Trophoblast cell (in vitro differentiated cells and primary cell): ENCODE data around the gene MLST8.

Source experiments
- DNase-seq, 2 donors: peaks; one replicate each; pipeline ENCODE4 v3.0.0-alpha.2; 2016
- H2AFZ ChIP-seq: 2 replicates; pipeline ENCODE4 v1.6.1; 2013; ENCODE audit warnings: low read length, moderate library complexity, mild to moderate bottlenecking; ENCODE audit not compliant: insufficient read depth, poor library complexity
- H2AK5ac ChIP-seq: 2 replicates; pipeline ENCODE4 v1.6.1; 2013; ENCODE audit warnings: mild to moderate bottlenecking, low read length
- H2BK120ac ChIP-seq: 2 replicates; pipeline ENCODE4 v1.6.1; 2013; ENCODE audit warnings: low read length, mild to moderate bottlenecking, moderate library complexity; ENCODE audit not compliant: insufficient read depth, poor library complexity
- H2BK12ac ChIP-seq: 2 replicates; pipeline ENCODE4 v1.6.1; 2013; ENCODE audit warnings: mild to moderate bottlenecking, low read length, moderate library complexity
- H2BK5ac ChIP-seq: 2 replicates; pipeline ENCODE4 v1.6.1; 2013; ENCODE audit warnings: low read length, low read depth, moderate library complexity, mild to moderate bottlenecking; ENCODE audit not compliant: poor library complexity
- H3K14ac ChIP-seq: 2 replicates; pipeline ENCODE4 v1.6.1; 2013; ENCODE audit warnings: mild to moderate bottlenecking, low read length
- H3K18ac ChIP-seq: 2 replicates; pipeline ENCODE4 v1.6.1; 2013; ENCODE audit warnings: mild to moderate bottlenecking, low read length
- H3K23ac ChIP-seq: 2 replicates; pipeline ENCODE4 v1.6.1; 2013; ENCODE audit warnings: low read length
- H3K27ac ChIP-seq: 2 replicates; pipeline ENCODE4 v1.5.1; 2013; ENCODE audit warnings: low read depth, mild to moderate bottlenecking, inconsistent platforms, low read length, moderate library complexity
- H3K27me3 ChIP-seq: 2 replicates; pipeline ENCODE4 v1.6.1; 2013; ENCODE audit warnings: inconsistent platforms, mild to moderate bottlenecking, low read length, moderate library complexity; ENCODE audit not compliant: insufficient read depth
- H3K36me3 ChIP-seq, 2 experiments: 1 replicate in 1 of 2; 2 replicates in 1 of 2; pipeline ENCODE4 v1.6.1; 2013; ENCODE audit warnings: low read length in 2 of 2, mild to moderate bottlenecking in 2 of 2, moderate library complexity in 1 of 2; ENCODE audit not compliant: insufficient read depth in 2 of 2, control insufficient read depth in 1 of 2
- H3K4ac ChIP-seq: 2 replicates; pipeline ENCODE4 v1.6.1; 2013; ENCODE audit warnings: low read depth, mild to moderate bottlenecking, low read length, moderate library complexity
- H3K4me1 ChIP-seq, 2 experiments: 1 replicate in 1 of 2; 2 replicates in 1 of 2; pipeline ENCODE4 v1.6.1; 2013; ENCODE audit warnings: low read length in 2 of 2, mild to moderate bottlenecking in 2 of 2, moderate library complexity in 1 of 2; ENCODE audit not compliant: insufficient read depth in 2 of 2, control insufficient read depth in 1 of 2
- H3K4me2 ChIP-seq: 2 replicates; pipeline ENCODE4 v1.6.1; 2013; ENCODE audit warnings: inconsistent platforms, mild to moderate bottlenecking, low read length, moderate library complexity
- H3K4me3 ChIP-seq: 2 replicates; pipeline ENCODE4 v1.5.1; 2013; ENCODE audit warnings: mild to moderate bottlenecking, low read depth, low read length, inconsistent platforms
- H3K79me1 ChIP-seq: one replicate; pipeline ENCODE4 v1.6.1; 2013; ENCODE audit warnings: low read length
- H3K79me2 ChIP-seq: 2 replicates; pipeline ENCODE4 v1.6.1; 2013; ENCODE audit warnings: low read length, mild to moderate bottlenecking; ENCODE audit not compliant: control insufficient read depth, insufficient read depth, poor library complexity
- H3K9ac ChIP-seq: 2 replicates; pipeline ENCODE4 v1.6.1; 2013; ENCODE audit warnings: mild to moderate bottlenecking, low read length
- H3K9me3 ChIP-seq: 2 replicates; pipeline ENCODE4 v1.6.1; 2013; ENCODE audit warnings: low read depth, mild to moderate bottlenecking, control low read depth, inconsistent platforms, low read length; ENCODE audit not compliant: insufficient read depth
- H4K12ac ChIP-seq: 2 replicates; pipeline ENCODE4 v1.6.1; 2013; ENCODE audit warnings: low read depth, mild to moderate bottlenecking, low read length, moderate library complexity
- H4K8ac ChIP-seq: 2 replicates; pipeline ENCODE4 v1.6.1; 2013; ENCODE audit warnings: low read depth, mild to moderate bottlenecking, low read length, moderate library complexity
- H4K91ac ChIP-seq: one replicate; pipeline ENCODE4 v1.6.1; 2013; ENCODE audit warnings: low read depth, mild to moderate bottlenecking, low read length, moderate library complexity
- WGBS: extraction: QIAGEN DNeasy Blood & Tissue Kit; methylation state at CpG from one replicate; pipeline ENCODE4 v1.1.7; 2013; ENCODE audit warnings: missing lambda C conversion rate; ENCODE audit not compliant: insufficient read length, insufficient coverage; ENCODE audit errors: extremely low coverage; 5-methylcytosine and 5-hydroxymethylcytosine counted together

MLST8 gene

DNA sequence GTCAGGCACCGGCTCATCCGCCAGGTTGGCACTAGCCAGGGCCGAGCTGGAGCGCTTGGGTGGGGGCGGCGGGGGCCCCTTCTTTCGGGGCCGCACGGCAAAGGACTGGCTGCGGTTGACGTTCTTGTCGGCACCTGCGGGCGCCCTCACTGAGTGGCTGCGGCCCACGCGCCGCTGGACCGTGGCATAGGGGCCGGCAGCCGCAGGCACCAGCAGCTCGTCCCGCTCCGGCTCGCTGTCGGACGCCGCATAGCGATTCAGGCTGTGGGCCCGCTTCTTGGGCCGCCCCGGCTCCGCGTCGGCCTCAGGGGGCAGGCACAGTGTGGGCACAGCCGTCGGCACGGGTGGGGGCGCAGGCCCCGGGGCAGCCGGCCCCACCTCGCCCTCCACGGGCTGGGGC, 24.8 kb upstream of the MLST8 start:
- H2BK12ac ChIP-seq = no peak overlapping the region
- no peaks in the 10 kb centered on the region for H3K4me1 ChIP-seq
- H2BK120ac ChIP-seq = no peak overlapping the region
- no peak overlapping the region for H2AK5ac ChIP-seq
- H4K91ac ChIP-seq = no peak overlapping the region
- no peak overlapping the region for H3K18ac ChIP-seq
- no peak overlapping the region for H4K12ac ChIP-seq
- H3K27me3 ChIP-seq = no peaks in the 10 kb centered on the region
- no peak overlapping the region for H3K4ac ChIP-seq
- peaks cover 21 to 23% of the 10 kb centered on the region in 2 experiments for H3K36me3 ChIP-seq
- no peak overlapping the region for H3K4me3 ChIP-seq
- H3K14ac ChIP-seq = no peak overlapping the region
- peak; percentile 95 to 97 for DNase-seq
- no CpG with 5 or more reads among the region's 43 CpGs for WGBS
- no peaks in the 10 kb centered on the region for H3K79me2 ChIP-seq
- H2BK5ac ChIP-seq = no peak overlapping the region
- no peak overlapping the region for H3K27ac ChIP-seq
- no peak overlapping the region for H3K23ac ChIP-seq
- H3K79me1 ChIP-seq = no peaks in the 10 kb centered on the region
- H3K9ac ChIP-seq = no peak overlapping the region
- H2AFZ ChIP-seq = no peak overlapping the region
- peaks cover 6% of the 10 kb centered on the region for H3K9me3 ChIP-seq
- H3K4me2 ChIP-seq = no peak overlapping the region
- no peak overlapping the region for H4K8ac ChIP-seq

DNA sequence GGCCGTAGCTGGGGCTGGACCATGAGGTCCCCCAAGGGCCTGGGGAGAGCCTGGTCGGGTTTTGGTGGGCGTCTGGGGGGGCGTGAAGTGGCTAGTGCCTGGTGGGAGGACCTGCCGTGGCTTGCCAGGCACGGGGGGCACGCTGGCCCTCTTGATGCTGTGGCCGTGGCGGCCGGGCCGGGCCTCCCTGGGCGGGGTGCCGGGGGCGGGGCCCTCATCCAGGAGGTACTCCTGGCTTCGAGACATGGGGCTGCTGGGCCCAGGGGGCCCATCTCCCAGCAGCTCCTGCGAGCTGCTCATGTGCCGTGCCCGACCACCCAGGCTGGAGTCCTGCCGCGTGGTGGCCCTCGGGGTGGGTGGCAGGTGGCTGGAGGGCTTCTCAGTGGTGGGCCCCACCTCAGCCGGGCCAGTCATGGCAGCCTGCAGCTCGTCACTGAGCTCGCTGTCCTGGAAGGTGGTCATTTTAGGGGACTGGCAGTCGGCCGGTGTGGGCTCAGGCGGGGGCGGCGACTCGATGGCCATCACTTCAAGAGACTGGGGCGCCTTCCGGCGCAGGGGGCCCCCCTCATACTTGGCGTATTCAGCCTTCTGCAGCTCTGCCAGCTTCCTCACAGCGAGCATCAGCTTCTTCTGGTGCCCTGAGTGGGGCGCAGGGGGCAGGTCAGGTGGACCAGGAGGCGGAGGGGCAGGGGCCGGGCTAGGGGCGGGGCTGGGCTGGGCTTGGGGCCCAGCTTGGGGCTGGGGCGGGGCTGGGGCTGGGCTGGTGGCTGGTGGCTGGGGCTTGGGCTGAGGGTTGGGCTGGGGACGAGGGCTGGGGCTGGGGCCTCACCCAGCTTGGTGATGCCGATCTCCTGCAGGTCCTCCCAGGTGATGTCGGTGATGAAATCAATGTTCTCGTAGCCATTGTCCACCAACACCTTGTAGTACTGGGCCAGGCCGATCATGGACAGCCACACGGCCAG, 24.0 kb upstream of the MLST8 start:
- no peak overlapping the region for H4K91ac ChIP-seq
- no peak overlapping the region for H2AFZ ChIP-seq
- H3K27ac ChIP-seq = no peak overlapping the region
- H3K79me1 ChIP-seq = no peaks in the 10 kb centered on the region
- peak in 1 of 2 donors; percentile 27 for DNase-seq
- H2BK120ac ChIP-seq = no peak overlapping the region
- H3K18ac ChIP-seq = no peak overlapping the region
- no peak overlapping the region for H3K4ac ChIP-seq
- H3K27me3 ChIP-seq = no peaks in the 10 kb centered on the region
- H3K4me1 ChIP-seq = no peaks in the 10 kb centered on the region
- H3K23ac ChIP-seq = no peak overlapping the region
- H2BK12ac ChIP-seq = no peak overlapping the region
- H3K9me3 ChIP-seq = peaks cover 6% of the 10 kb centered on the region
- H3K4me3 ChIP-seq = no peak overlapping the region
- H4K8ac ChIP-seq = no peak overlapping the region
- no peak overlapping the region for H3K9ac ChIP-seq
- H3K14ac ChIP-seq = no peak overlapping the region
- no peaks in the 10 kb centered on the region for H3K79me2 ChIP-seq
- no peak overlapping the region for H3K4me2 ChIP-seq
- no peak overlapping the region for H2BK5ac ChIP-seq
- peaks cover 14 to 15% of the 10 kb centered on the region in 2 experiments for H3K36me3 ChIP-seq
- H4K12ac ChIP-seq = no peak overlapping the region
- WGBS = no CpG with 5 or more reads among the region's 46 CpGs
- no peak overlapping the region for H2AK5ac ChIP-seq

DNA sequence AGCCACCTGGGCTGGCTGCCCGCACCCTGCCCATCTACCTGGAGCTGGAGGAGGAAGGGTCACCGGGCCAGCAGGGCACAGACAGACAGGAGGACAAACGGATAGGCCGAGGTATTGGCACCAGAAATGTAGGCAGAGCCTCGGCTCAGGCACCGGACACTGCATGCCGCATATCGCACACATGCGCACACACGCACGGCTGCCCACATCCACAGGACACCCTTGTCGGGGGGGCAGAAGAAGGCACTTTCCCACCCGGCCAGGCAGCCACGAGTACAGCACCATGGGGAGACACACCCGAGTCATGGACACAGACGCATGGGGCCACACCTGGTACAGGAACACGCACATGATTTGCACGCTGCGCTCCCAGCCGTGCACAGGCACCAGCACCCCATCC, 23.3 kb upstream of the MLST8 start:
- H3K23ac ChIP-seq = no peak overlapping the region
- no peak overlapping the region for H3K27ac ChIP-seq
- H4K8ac ChIP-seq = no peak overlapping the region
- H3K18ac ChIP-seq = no peak overlapping the region
- H3K79me1 ChIP-seq = no peaks in the 10 kb centered on the region
- no peaks in the 10 kb centered on the region for H3K4me1 ChIP-seq
- H3K9ac ChIP-seq = no peak overlapping the region
- H3K27me3 ChIP-seq = no peaks in the 10 kb centered on the region
- no peak for DNase-seq
- H3K79me2 ChIP-seq = no peaks in the 10 kb centered on the region
- no peak overlapping the region for H2AK5ac ChIP-seq
- no peak overlapping the region for H3K14ac ChIP-seq
- H3K36me3 ChIP-seq = peaks cover 7 to 8% of the 10 kb centered on the region in 2 experiments
- H2AFZ ChIP-seq = no peak overlapping the region
- no peak overlapping the region for H2BK12ac ChIP-seq
- no peak overlapping the region for H2BK5ac ChIP-seq
- no peak overlapping the region for H2BK120ac ChIP-seq
- H4K12ac ChIP-seq = no peak overlapping the region
- H3K4me2 ChIP-seq = no peak overlapping the region
- H3K4me3 ChIP-seq = no peak overlapping the region
- no peak overlapping the region for H3K4ac ChIP-seq
- WGBS = no CpG with 5 or more reads among the region's 20 CpGs
- H3K9me3 ChIP-seq = peaks cover 6% of the 10 kb centered on the region
- no peak overlapping the region for H4K91ac ChIP-seq

DNA sequence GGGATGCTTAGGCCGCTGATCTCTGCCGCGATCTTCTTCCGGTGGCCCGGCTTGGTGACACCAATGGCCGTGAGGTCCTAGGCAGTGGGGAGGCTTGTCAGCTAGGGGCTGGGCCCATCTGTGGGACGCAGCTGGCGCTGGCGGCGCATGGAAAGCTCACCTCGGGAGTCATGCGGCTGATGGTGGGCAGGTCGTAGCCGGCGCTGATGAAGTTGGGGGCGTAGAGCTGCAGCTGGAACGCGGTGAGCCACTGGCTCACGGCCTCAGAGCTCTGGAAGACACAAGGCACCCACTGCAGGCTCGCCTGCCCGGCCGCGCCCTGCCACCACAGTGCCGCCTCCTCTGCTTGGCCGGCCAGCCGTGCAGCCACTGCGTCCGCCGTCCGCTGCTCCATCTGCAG, 21.6 kb upstream of the MLST8 start:
- Histone ChIP-seq H4K12ac (no peak overlapping the region), H3K9me3 (no peaks in the 10 kb centered on the region), H3K27ac (no peak overlapping the region), H3K23ac (no peak overlapping the region), H3K36me3 (no peaks in the 10 kb centered on the region), H2BK120ac (no peak overlapping the region), H2AK5ac (no peak overlapping the region), H3K4me2 (no peak overlapping the region), H2AFZ (no peak overlapping the region), H3K4me1 (no peaks in the 10 kb centered on the region), H4K8ac (no peak overlapping the region), H3K14ac (no peak overlapping the region), H3K9ac (no peak overlapping the region), H3K79me2 (no peaks in the 10 kb centered on the region), H2BK5ac (no peak overlapping the region), H3K18ac (no peak overlapping the region), H2BK12ac (no peak overlapping the region), H3K4me3 (no peak overlapping the region), H3K4ac (no peak overlapping the region), H4K91ac (no peak overlapping the region), H3K79me1 (no peaks in the 10 kb centered on the region), H3K27me3 (no peaks in the 10 kb centered on the region)
- no peak for DNase-seq
- WGBS = no CpG with 5 or more reads among the region's 30 CpGs
